Stimulated activated naive CD8-positive, alpha-beta T cell treated with anti-CD3 and anti-CD28 coated beads, Interleukin-15, Interleukin-2, amounts not matched to agents 100 ng/mL and 50 ng/mL, for 24 hours (primary cell): ENCODE data around the gene TSEN2.
"Not testable (repeated sequence)": the region's sequence is repeated elsewhere in the genome, so short reads cannot be mapped to it uniquely, and the experiment has no call there.

Experiments
- H3K27ac Mint-ChIP-seq: one replicate; pipeline ENCODE4 v1.8.0; 2021; ENCODE audit warnings: mild to moderate bottlenecking, mixed read lengths
- H3K27me3 Mint-ChIP-seq: one replicate; pipeline ENCODE4 v1.8.0; 2021; ENCODE audit warnings: mixed read lengths
- H3K36me3 Mint-ChIP-seq: one replicate; pipeline ENCODE4 v1.8.0; 2021; ENCODE audit warnings: low read depth, mixed read lengths
- H3K4me1 Mint-ChIP-seq: one replicate; pipeline ENCODE4 v1.8.0; 2021; ENCODE audit warnings: low read depth, mixed read lengths
- H3K4me3 Mint-ChIP-seq: one replicate; pipeline ENCODE4 v1.8.0; 2021; ENCODE audit warnings: mild to moderate bottlenecking, mixed read lengths
- H3K9me3 Mint-ChIP-seq: one replicate; pipeline ENCODE4 v1.8.0; 2021; ENCODE audit warnings: mixed read lengths

Gene TSEN2

DNA sequence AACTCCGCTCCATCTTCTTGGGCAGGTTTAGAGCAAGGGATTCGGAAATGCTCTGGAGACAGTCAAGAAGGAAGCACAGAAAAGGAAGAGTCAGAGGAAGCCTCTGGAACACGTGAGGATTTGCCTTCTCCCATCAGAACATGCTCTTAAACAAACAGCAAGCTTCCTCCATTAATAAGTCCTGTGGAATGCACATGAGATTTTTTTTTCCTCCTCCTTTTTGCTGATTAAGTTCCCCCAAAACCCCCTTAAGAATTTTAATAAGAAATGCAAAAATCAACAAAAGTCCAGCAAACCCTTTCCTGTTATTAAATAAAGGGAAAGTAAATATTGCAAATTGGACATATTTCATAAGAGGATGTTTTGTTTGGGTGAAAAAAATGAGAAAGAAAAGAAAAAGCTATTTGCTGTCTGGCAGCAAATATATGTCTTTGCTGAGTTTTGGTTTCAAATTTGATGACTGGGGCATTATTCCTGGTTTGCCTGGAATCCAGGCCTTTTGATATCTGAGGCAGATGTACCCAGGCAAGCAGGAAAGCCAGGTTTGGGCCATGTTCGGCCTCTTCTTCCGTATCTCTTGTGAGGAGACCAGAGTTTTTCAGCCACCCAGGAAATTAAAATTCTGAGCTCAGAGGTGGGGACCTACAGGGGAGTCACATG is 7.9 kb upstream of the TSEN2 start:
- H3K4me3 Mint-ChIP-seq = no peak overlapping the region
- H3K9me3 Mint-ChIP-seq = no peaks in the 10 kb centered on the region
- no peak overlapping the region for H3K27ac Mint-ChIP-seq
- peaks cover 18% of the 10 kb centered on the region for H3K4me1 Mint-ChIP-seq
- H3K36me3 Mint-ChIP-seq = no peaks in the 10 kb centered on the region
- H3K27me3 Mint-ChIP-seq = peaks cover 3% of the 10 kb centered on the region

DNA sequence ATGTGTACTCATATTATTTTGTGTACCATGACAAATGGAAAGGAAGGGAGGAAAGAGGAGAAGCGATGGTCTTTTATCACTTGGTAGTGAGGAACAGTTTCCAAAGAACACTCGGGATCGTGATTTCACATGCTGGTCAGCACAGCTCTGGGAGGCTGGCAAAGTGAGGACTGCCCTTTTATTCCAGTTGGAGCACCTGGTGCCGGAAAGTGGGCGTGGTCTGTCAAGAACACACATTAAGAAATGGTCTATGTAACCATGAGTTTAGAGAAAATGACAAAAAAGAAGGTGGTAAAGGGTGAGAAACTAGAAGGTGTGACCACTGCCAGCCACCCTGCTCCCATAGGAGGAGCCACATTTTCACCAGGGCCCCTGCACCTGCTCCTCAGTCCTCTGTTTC is 7.0 kb upstream of the TSEN2 start:
- Mint-ChIP-seq H3K4me1 (peaks cover 11% of the 10 kb centered on the region), H3K9me3 (no peaks in the 10 kb centered on the region), H3K36me3 (no peaks in the 10 kb centered on the region), H3K27me3 (peaks cover 5% of the 10 kb centered on the region), H3K4me3 (no peak overlapping the region), H3K27ac (no peak overlapping the region)

DNA sequence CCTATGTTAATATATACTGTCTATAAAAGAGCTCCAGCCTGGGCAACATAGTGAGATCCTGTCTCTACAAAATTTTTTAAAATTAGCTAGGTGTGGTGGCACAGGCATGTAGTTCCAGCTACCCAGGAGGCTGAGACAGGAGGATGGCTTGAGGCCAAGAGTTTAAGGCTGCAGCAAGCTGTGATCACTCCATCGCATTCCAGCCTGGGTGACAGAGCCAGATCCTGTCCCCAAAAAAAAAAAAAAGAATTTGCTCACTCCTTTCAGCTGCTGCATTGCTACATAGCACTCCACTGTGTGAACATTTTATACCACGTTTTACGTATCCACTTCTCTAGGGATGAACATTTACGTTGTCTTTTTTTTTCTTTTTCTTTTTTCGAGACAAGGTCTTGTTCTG is 6.0 kb upstream of the TSEN2 start:
- Mint-ChIP-seq H3K27me3 (peaks cover 5% of the 10 kb centered on the region), H3K27ac (no peak overlapping the region), H3K4me3 (no peak overlapping the region), H3K36me3 (no peaks in the 10 kb centered on the region), H3K9me3 (no peaks in the 10 kb centered on the region), H3K4me1 (peaks cover 8% of the 10 kb centered on the region)

DNA sequence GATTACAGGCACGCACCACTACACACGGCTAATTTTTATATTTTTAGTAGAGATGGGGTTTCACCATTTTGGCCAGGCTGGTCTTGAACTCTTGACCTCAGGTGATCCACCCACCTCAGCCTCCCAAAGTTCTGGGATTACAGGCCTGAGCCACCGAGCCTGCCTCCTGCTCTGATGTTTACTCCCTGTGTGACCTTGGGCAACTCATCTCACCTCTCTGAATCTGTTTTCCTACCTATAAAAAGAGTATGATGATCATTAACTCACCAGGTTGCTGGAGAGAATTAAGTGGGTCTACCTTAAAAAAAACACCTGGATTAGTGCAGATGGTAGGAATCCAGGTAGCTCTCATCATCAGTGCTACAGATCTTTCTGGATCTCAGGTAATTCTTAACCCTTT is 5.1 kb upstream of the TSEN2 start:
- H3K4me3 Mint-ChIP-seq, H3K9me3 Mint-ChIP-seq, H3K27ac Mint-ChIP-seq, H3K36me3 Mint-ChIP-seq, H3K27me3 Mint-ChIP-seq: not testable (repeated sequence)
- peaks cover 17% of the 10 kb centered on the region for H3K4me1 Mint-ChIP-seq

DNA sequence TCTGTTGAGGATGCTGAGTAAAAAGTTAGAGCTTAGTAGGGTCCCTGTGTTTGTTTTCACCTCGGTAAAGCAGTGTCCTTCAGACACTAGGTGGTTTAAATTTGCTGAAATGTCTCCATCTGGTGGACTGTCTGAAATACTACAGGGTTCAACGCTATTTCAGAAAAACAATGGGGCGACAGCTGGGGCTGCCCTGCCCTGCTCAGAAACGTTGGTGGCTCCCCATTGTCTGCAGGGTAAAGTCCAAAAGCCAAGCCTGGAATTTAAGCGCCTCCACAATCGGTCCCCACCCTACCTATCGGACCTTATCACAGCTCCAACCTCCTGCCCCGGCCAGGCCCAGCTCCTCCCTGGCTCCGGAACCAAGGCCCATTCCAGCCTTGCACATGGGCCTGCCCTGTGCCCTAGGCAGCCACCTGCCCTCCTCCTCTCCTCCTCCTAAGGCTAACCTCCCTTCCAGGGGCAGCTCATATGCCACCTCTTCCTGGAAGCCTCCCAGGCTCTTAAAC is 4.3 kb upstream of the TSEN2 start:
- H3K27me3 Mint-ChIP-seq = peaks cover 5% of the 10 kb centered on the region
- H3K36me3 Mint-ChIP-seq = no peaks in the 10 kb centered on the region
- H3K9me3 Mint-ChIP-seq = no peaks in the 10 kb centered on the region
- H3K4me1 Mint-ChIP-seq = peaks cover 19% of the 10 kb centered on the region
- H3K27ac Mint-ChIP-seq = no peak overlapping the region
- no peak overlapping the region for H3K4me3 Mint-ChIP-seq

DNA sequence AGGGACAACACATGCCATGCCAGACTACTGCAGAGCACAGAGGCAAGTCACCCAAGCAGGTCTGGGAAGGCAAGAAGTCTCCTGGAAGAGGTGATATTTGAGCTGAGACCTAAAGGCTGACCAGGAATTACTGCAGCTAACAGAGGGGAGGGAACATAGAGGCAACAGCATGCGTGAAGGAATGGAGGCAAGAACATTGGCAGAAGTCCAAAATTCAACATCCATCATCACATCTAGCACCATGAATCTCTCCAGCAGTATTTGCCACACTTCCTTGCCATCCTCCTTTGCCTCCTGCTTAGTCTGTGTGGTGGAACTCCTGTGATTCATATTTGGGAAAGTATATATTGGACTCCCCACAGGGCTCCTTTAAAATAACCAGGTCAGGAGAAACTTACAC is 870 bp upstream of the TSEN2 start:
- peaks cover 22% of the 10 kb centered on the region for H3K36me3 Mint-ChIP-seq
- H3K9me3 Mint-ChIP-seq = no peaks in the 10 kb centered on the region
- peak overlapping the region; percentile 96 for H3K4me3 Mint-ChIP-seq
- H3K27ac Mint-ChIP-seq = peak overlapping the region; percentile 97
- peaks cover 42% of the 10 kb centered on the region for H3K4me1 Mint-ChIP-seq
- peaks cover 5% of the 10 kb centered on the region for H3K27me3 Mint-ChIP-seq

DNA sequence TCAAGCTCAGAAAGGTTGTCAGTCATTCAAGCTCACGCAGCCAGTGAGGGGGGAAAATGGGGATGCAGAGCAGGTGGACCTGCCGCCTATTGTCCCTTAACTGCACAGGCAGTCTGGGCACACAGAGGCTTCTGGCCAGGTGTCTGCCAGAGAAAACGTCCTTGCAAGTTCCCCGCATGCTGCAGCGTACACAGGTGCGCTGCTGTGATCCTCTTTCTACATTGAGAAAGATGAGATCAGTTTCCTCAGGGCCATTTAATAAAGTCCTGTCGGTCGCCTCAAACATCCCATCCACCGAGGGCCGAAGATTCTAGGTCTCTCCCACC is 445 bp upstream of the TSEN2 start:
- Mint-ChIP-seq H3K27me3 (peaks cover 5% of the 10 kb centered on the region), H3K27ac (peak overlapping the region; percentile 97), H3K9me3 (no peaks in the 10 kb centered on the region), H3K4me3 (peak overlapping the region; percentile 96), H3K36me3 (peaks cover 25% of the 10 kb centered on the region), H3K4me1 (peaks cover 42% of the 10 kb centered on the region)

DNA sequence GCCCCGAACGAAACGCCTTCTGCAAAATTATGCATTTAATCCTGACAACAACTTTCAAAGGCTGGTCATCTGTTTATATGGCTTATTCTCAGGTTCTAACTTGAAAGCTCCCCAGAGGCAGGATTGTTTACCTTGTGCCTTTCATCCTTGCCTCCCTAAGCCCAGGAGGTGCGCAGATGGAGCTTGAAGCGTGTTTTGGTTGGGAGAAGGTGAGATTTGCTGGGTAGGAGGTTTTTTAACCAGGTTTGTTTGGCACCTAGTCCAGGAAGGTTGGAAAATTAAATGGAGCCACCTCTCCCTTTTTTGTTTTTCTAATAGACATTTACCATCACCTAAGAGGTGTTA is 675 bp downstream of the TSEN2 start:
- H3K36me3 Mint-ChIP-seq = peaks cover 29% of the 10 kb centered on the region

DNA sequence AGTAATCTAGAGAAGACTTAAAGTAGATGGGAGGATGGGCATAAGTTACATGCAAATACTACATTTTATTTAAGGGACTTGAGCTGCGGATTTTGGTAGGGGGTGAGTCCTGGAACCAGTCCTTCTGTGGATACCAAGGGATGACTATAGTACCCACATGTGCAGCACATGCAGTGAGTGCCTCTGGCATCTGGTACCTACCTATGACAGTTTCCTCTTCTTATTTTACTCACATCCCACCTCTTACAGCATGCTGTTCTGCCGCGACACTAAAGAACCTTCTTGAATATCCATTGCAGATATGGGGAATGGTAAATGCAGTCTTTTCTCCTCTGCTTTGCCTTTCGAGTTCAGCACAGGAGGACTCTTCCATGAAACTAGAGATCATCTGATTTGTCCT is 1.7 kb downstream of the TSEN2 start:
- H3K27ac Mint-ChIP-seq = no peak overlapping the region
- peaks cover 37% of the 10 kb centered on the region for H3K4me1 Mint-ChIP-seq
- H3K4me3 Mint-ChIP-seq = peak overlapping the region; percentile 96
- peaks cover 39% of the 10 kb centered on the region for H3K36me3 Mint-ChIP-seq
- H3K27me3 Mint-ChIP-seq = peaks cover 5% of the 10 kb centered on the region
- H3K9me3 Mint-ChIP-seq = no peaks in the 10 kb centered on the region

More for the DNA sequence above, 675 bp downstream of the TSEN2 start:
- Mint-ChIP-seq H3K27ac (peak overlapping the region; percentile 97), H3K27me3 (peaks cover 5% of the 10 kb centered on the region), H3K4me1 (peaks cover 37% of the 10 kb centered on the region), H3K9me3 (no peaks in the 10 kb centered on the region), H3K4me3 (peak overlapping the region; percentile 96)

DNA sequence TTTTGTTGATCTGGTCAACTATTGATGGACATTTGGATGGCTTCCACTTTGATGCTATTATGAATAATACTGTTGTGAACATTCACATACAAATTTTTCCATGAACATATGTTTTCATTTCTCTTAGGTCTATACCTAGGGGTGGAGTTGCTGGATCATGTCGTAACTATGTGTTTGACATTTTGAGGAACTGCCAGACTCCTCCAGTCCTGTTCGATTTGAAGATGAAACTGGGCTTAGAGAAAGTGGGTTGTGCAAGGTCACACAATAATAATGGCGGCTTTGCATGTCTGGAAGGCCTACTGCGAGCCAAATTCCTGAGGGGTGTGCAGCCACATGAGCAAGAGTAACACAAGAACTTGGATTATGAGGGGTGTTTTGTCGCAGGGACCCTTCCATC is 2.6 kb downstream of the TSEN2 start:
- H3K36me3 Mint-ChIP-seq = peaks cover 47% of the 10 kb centered on the region
- peaks cover 37% of the 10 kb centered on the region for H3K4me1 Mint-ChIP-seq
- H3K27me3 Mint-ChIP-seq = no peaks in the 10 kb centered on the region
- H3K9me3 Mint-ChIP-seq = no peaks in the 10 kb centered on the region
- H3K4me3 Mint-ChIP-seq = peak overlapping the region; percentile 14
- no peak overlapping the region for H3K27ac Mint-ChIP-seq

DNA sequence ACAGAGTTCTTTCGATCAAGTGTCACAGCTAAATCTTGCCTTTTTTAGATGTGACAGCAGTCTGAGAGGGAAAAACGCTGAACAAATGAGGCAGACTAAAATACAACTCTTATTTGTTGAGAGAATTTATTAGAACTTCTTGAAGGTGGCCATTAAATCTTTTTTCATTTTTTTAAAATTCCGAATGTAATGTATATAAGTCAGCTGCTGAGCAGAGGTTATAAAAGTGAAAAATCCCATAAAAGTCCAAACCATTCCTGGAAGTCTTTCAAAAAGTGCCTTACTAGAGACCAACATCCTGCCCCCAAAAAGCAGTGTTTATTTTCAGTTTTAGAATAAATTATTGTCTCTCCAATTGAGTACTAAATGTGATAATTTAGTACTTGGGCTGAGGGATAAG is 3.1 kb downstream of the TSEN2 start:
- H3K36me3 Mint-ChIP-seq = peaks cover 51% of the 10 kb centered on the region
- no peak overlapping the region for H3K4me3 Mint-ChIP-seq
- no peaks in the 10 kb centered on the region for H3K27me3 Mint-ChIP-seq
- peaks cover 37% of the 10 kb centered on the region for H3K4me1 Mint-ChIP-seq
- H3K27ac Mint-ChIP-seq = no peak overlapping the region
- no peaks in the 10 kb centered on the region for H3K9me3 Mint-ChIP-seq

DNA sequence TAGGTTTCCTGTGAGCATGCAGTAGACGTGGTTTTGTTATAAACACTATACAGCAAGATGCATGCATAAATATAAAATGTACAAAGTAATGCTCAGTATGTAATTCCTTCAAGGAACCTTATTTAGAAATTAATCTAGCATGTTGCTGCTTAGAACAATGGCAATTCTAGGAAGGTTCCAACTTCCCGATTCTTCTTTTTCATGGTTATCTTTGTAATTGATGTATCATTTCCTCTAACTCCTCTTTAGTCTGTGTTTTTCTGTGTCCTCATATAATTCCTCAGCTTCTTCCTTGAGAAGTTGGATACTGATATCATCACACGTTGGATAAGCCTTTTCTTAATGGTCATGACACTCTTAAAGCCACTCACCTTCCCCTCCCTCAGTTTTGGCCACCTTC is 3.5 kb downstream of the TSEN2 start:
- H3K36me3 Mint-ChIP-seq = peaks cover 53% of the 10 kb centered on the region
- no peak overlapping the region for H3K4me3 Mint-ChIP-seq
- peaks cover 37% of the 10 kb centered on the region for H3K4me1 Mint-ChIP-seq
- no peak overlapping the region for H3K27ac Mint-ChIP-seq
- no peaks in the 10 kb centered on the region for H3K9me3 Mint-ChIP-seq
- H3K27me3 Mint-ChIP-seq = no peaks in the 10 kb centered on the region

DNA sequence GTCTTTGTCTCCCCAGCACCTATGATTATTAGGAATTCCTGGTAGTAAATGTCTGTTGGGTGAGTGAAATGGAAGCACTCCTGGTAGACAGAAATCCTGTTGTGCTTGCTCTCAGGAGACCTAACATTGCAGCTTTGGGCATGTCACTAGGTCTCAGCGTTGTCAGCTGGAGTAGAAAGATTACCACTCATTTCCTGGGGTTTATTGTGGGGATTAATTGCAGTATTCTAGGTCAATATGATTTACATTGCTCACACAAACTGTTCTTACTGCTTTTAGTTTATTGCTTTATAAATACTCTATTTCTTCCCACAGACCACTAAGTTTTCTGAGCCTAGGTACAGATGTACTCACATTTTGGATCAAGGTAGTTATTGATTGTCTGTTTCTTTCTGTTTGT is 5.1 kb downstream of the TSEN2 start:
- no peak overlapping the region for H3K4me3 Mint-ChIP-seq
- H3K36me3 Mint-ChIP-seq = peaks cover 66% of the 10 kb centered on the region
- H3K27ac Mint-ChIP-seq = no peak overlapping the region
- no peaks in the 10 kb centered on the region for H3K9me3 Mint-ChIP-seq
- H3K4me1 Mint-ChIP-seq = peaks cover 24% of the 10 kb centered on the region
- no peaks in the 10 kb centered on the region for H3K27me3 Mint-ChIP-seq

DNA sequence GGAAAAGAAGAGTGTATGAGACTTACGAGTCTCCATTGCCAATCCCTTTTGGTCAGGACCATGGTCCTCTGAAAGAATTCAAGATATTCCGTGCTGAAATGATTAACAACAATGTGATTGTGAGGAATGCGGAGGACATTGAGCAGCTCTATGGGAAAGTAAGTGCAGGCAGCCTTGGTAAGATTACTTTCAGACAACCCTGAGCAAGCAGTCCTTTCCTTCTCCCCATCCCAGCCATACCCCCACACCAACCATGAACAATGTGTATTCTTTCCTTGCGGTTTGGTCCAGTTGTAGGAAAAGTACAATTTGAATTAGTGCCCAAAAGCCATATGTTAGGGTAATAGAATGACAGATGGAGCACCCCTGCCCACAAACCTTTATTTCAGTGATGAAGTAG is 5.6 kb downstream of the TSEN2 start:
- no peak overlapping the region for H3K4me3 Mint-ChIP-seq
- peaks cover 24% of the 10 kb centered on the region for H3K4me1 Mint-ChIP-seq
- no peak overlapping the region for H3K27ac Mint-ChIP-seq
- no peaks in the 10 kb centered on the region for H3K9me3 Mint-ChIP-seq
- no peaks in the 10 kb centered on the region for H3K27me3 Mint-ChIP-seq
- H3K36me3 Mint-ChIP-seq = peaks cover 69% of the 10 kb centered on the region

DNA sequence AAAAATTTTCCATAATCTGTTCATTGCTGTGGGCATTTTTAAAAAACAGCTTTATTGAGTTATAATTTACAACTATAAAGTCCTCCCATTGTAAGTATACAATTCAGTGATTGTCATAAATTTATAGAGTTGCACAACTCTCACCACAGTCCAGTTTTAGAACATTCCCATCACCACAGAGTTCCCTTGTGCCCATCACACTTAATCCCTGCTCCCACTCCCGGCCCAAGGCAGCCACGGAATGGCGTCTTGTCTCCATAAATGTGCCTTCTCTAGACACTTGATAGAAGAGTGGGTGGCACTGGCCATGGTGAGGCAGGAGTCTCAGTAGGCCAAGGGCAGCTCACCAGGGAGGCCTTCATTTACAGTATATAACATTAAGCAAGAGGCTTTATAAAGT is 6.3 kb downstream of the TSEN2 start:
- Mint-ChIP-seq H3K27ac (no peak overlapping the region), H3K27me3 (no peaks in the 10 kb centered on the region), H3K4me3 (no peak overlapping the region), H3K9me3 (no peaks in the 10 kb centered on the region), H3K36me3 (peaks cover 73% of the 10 kb centered on the region), H3K4me1 (peaks cover 16% of the 10 kb centered on the region)

DNA sequence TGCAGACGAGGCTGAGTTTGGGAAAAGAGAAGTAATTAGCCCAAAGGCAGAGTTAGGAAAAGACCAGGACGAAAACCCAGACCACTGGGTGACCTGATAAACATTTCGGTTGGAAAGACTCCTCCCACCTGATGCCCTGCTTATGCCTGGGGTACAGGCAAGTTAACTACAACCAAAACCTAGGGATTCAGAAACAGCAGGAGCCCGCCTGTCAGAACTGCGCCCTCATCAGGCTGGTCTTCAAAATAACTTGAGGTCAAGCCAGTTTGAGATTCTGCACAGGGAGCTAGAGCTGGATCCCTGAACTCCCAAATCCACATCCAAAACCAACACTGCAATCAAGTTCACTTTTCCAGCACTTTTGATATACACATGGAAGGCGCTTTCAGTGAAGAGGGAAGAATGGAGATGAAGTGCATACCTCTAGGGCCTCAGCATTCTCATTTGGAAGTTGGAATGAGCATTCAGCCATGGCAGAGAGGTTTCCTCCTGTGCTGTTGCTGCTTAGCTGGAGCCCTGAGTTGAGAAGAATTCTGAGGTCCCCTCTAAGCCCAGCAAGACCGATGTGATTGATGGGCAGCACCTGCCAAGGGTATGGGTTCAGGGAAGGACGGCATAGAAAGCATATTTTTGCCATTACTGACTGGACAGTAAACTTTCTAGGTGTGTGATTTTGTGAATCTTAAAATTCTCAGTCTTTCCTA is 11.6 kb downstream of the TSEN2 start:
- no peaks in the 10 kb centered on the region for H3K27me3 Mint-ChIP-seq
- peaks cover 82% of the 10 kb centered on the region for H3K36me3 Mint-ChIP-seq
- H3K27ac Mint-ChIP-seq = no peak overlapping the region
- no peaks in the 10 kb centered on the region for H3K9me3 Mint-ChIP-seq
- no peak overlapping the region for H3K4me3 Mint-ChIP-seq
- H3K4me1 Mint-ChIP-seq = no peaks in the 10 kb centered on the region
